CD4-positive, alpha-beta T cell treated with Interleukin-15 for 1 hour (primary cell): ENCODE measurements around the gene ADGRD2.

Source experiments
- DNase-seq: peaks from one replicate; pipeline ENCODE4 v3.0.0-alpha.2; 2020

Gene ADGRD2

DNA sequence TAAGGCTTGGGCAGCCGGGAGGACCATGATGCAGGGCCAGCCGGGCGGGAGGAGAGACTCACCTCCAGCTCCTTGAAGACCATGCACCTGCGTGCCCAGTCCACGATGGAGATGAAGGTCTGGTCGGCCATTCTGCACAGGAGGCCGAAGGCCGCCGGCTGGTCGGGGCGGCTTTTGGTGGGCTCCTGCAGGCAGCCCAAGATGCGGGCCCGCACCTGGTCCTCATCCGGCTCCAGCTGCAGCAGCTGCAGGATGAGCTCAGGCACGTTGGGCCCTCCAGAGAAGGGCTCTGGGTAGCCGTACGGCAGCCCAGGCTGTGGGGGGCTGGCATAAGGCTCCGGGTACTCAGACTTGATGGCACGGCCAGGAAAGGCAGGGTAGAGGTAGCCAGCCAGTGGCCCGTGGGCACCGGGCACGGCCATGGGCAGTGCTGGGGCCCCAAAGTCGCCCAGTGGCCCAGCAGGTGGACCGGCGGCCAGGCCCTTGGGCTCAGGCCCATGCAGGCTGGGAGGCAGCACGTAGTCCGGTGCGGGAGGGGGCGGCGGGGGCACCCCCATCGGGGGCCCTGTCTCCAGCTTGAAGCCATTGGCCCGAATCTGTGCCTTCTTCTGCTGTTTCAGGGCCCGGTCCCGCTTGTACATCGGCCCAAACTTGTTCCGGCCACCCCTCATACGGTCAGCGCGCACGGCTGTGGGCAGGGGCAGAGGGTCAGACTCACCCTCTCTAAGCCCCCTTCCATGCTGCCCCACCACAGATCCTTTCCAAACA lies 50.0 kb downstream of the ADGRD2 start:
- no peak for DNase-seq

DNA sequence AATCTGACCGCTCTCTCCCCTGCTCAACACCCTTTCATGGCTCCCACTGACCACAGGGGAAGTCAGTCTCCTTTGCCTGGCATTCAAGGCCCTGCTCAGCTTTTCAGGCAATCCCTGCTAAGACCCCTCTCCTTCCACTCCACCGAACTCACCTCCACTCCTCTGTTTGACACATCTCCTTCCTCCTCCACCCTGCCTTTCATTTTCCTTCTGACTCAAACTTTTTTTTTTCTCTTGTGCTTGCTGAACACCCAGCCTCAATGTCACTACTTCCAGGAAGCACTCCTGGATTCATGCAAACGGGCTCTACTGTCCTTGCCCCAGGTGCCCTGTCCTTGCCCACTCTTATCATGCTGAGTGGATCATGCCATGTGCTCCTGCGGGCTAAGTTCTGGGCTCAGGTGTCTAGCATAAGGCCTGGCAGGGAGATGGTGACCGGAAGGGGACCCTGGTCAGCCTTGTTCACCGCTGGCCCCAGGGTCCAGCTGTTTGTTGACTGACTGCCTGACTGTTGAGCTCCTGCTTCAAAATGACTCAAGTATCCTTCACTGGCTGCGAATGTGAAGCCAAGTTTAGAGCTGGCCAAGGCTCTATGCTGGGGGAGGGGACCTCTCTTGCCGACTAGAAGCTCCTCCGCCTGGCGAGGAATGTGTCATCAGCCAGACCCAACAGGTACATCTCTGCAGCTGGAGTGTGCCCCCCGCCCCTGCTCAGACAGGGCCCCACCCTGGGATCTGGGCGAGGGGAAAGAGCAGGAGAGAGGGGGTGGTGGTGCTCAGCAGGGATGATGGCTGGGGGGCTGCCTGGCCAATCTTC lies 50.8 kb downstream of the ADGRD2 start:
- no peak for DNase-seq

GRCh38 chr9:124501771-124502320 lies 51.6 kb downstream of the ADGRD2 start:
- no peak for DNase-seq

GRCh38 chr9:124502711-124503702 lies 52.8 kb downstream of the ADGRD2 start:
- no peak for DNase-seq

DNA sequence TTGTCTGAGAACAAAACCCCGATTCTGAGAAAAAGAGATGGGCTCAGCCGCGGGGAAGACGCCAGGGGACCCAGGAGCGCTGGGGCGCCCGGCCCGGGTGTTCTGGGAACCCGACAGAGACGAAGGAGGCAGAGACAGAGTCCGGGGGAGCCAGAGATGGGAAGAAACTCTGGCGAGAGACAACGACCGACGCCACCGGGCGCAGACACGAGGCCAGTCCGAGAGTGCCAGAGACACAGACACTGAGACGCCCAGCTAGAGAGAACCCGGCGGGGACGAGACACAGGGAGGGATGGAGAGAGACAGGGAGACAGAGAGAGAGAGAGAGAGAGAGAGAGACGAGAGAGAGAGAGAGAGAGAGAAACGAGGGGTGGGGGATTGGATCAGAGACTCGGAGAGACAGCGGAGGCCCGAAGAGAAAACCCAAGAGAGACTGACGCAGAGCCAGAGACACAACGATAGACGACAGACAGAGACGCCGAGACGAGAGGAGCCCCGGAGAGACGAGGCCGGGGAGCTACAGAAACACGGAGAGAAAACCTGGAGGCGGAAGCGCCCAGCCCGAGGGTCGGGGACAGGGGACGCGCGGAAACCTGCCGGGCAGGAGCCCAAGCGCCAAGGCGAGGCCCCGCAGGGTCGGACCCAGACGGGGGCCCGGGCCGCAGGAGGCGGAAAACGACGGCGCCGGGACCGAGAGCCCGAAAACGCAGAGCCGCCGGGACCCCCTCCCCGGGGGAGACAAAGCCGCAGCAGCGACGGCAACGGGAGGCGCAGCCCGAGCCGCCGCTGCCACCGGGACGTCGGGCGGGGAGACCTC lies 53.7 kb downstream of the ADGRD2 start:
- no peak for DNase-seq

DNA sequence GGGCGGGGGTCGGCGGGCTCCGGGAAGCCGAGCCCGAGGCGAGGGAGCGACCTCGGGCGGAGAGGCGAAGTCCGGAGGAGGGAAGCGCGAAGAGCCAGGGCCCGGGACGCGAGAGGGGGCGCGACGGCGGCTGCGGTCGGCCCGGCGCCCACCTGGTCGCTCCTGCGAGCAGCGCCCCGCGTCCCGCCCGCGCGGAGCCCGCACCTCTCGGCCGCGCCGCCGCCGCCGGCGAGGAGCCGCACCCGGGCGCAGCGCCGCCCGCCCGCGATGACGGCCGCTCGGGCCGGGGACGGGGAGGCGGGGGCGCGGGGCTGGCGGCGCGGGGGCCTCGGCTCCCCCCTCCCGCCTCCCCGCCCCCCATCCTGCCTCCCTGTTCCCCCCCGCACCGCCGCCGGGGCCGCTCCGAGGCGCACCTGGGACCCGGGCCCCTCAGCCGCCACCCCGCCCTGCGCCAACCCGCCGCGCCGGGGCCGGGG lies 54.3 kb downstream of the ADGRD2 start:
- DNase-seq: no peak

- no peak for DNase-seq
These were observed 55.0 kb downstream of the ADGRD2 start for GRCh38 chr9:124505006-124505900.

- no peak for DNase-seq
These were observed 55.7 kb downstream of the ADGRD2 start for GRCh38 chr9:124505901-124506346.

DNA sequence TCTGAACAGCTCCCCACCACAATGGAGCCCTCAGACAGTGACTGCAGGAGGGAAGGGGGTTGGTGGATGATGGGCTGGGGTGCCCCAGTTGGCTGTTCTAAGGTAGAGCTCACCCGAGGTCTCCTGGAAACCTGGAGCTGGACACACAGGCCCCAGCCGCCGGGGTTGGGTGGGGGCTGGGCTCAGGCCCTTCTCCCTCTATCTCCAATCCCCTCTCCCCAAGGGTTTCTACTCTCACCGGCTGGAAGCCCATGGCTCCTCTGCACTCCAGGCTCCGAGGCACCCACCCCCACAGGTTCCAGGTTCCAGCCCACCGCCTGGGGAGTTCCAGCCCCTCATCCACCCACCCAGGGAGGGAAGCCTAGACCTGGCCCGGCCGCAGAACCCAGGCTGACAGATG lies 56.2 kb downstream of the ADGRD2 start:
- DNase-seq: no peak

DNA sequence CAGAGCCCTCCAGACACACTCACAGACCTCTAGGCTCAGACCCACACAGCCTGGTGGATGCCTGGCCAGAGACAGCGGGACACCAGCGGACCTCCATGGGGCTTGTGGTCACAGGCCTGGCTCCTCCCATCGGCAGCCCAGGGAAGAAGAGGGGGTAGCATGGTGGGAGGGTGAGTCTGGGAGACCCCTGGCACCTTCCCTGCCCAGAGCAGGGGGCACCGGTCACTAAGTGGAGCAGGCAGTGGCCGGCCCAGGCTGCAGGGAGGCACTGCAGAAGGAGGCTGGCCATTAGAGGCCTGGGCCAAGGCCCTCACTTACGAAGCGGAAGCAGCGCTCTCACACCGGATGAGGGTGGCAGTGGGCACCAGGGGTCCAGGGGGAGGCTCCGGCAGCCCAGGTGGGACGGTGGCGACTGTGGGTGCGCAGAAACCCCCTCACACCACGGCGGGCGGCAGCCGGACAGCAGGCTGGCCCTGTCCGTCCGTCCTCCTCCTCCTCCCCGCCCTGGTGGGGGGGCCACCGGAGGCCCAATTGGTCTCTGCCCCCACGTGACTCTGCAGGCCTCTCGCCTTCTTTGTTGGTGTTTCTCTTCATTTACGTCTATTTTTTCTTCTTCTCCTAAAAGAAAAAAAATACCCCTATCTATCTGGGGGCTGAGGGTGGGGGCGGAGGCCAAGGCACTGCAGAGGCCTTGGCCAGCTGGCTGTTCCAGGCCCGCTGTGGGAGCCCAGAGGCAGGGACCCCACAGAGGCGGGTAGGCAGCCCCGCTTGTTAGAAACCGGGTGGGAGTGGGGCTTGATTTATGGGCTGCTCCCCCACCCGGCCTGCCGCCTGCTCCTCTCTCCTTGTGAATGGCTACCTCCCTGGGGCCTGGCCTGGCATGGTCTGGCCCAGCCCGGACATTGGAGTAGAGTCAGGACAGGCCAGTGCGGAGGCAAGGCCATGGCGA lies 57.0 kb downstream of the ADGRD2 start, which contains the start of gene NR5A1:
TSS of gene NR5A1 (minus strand) at position 469 of the 949 bp plus-strand sequence. CDS start 4,004 bp downstream, outside the sequence.
- DNase-seq: no peak

DNA sequence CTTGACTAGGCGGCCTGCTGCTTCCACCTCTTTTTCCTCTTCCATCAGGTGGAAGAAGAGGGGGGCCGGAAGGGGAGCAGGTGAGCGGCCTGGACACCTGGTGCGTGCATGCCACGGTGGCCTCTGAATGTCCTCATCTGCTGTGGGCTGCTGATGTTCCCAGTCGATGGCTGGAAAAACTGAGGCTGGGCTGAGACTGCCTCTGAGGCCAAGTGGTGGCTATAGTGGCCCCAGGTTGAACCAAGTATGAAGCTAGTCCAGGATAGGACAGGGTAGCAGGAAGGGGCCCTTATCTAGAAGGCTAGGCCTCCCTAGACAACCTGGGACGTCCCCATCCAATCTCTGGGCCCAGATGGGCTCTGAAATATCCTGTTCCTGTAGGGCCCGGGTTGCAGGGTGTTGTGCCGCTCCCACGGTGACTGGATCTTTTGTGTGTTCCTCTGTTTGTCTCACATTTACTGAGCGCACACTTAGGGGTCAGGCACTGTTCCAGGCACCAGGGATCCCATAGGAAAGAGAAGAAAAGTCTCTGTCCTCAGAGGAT lies 57.7 kb downstream of the ADGRD2 start:
- no peak for DNase-seq

- no peak for DNase-seq
These were observed 60.6 kb downstream of the ADGRD2 start for GRCh38 chr9:124510650-124511425.

DNA sequence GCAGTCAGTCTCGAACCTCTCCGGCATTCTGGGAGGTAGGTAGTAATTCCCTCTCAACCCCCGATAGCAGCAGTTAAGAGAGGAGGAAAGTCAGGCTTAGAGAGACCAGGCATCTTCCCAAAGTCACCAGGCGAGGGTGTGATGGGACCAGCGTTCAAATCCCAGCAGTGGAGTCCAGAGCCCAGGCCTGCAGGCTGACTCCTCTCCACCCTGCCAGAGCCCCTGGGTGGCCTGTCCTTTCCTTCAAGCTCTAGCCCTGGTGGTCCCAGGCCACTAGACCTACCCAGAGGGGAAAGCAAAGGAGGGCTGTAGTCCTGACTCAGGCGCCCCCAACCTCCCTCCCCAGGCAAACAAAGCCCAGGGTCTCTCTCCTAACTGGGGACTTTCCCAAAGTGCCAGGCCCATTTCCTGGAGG lies 61.2 kb downstream of the ADGRD2 start:
- DNase-seq: no peak

DNA sequence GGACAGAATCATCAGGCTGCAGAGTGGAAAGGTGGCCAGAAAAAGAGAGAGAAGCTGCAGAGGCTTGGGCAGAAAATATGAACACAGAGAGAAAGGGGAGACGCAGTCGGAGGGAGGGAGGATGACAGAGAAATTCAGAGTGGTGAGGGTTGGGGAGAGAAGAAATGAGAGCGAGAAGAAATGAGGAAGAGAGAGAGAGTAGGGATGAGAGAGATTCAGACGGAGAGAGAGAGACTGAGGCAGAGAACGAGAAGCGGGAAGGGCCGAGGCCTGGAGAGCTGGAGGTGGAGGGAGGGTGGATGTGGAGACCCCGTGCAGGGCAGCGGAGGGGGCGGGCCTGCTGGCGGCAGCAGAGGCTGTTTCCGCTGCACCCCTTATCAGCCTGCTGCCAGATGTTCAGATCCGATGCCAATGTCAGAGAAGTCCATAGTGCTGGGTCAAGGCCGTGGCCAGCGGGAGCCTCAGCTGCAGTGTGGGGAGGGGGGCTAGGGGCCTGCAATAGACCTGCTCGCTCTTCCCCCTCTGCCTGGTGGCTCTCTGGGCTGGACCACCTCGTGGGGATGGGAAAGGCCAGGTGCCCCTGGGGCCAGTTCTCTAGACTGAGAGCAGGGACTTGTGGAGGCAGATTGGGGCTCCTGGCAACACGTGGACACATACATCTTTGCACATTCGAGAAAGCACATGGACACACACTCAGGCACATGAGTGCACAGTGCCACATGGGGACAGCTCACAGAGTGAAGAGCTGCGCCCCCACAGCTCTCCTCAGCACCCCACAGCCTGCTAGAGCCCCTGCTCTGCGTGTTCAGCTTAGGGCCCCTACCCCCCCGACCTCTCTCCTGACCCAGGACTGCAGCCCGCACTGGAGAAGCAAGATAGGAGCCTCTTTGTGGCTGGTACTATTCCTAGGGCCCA lies 61.9 kb downstream of the ADGRD2 start:
- no peak for DNase-seq

- no peak for DNase-seq
These were observed 62.6 kb downstream of the ADGRD2 start for GRCh38 chr9:124512806-124513204.

DNA sequence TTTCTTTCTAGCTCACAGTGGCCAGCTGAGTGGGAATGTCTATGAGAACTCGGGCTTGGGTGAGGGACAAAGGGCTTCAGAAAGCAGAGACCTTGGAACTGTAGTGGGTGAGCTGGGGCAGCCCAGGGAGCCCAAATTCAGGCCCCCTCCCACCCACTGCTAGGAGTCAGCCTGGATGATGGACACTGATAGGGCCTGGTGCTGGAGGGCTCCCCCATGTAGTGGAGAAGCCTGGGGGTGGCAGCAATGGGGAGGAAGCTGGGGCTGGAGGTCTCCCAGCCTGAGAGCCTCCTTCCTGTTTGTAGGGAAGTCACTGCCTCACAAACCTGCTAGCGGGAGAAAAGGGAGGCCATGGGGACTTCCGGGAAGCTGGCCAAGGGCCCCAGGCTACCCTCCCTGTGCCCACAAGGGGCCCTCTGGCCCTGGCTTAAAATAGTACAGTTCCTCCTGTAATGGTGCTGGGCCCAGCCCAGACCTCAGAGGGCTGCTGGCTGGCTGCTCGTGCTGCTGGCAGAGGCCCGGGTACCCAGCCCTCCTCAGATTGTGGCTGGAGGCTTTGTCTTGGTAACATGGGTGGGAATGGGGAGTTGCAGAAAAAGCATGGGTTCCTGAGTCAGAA lies 63.2 kb downstream of the ADGRD2 start:
- DNase-seq: no peak
